Calu3 (cell line): Measurements from ENCODE around the gene FEN1. TPM values are rescaled to one million over a fixed set of nuclear protein-coding genes. Genes with fewer than 3 reads are reported as not detected.

Source experiments
- BruUV-seq: library from RNA; stranded (reverse); fragments of 400-500 nt; replicated peaks from 2 replicates; lab custom pipeline; 2021; lab: Mats Ljungman, UMichigan
- CTCF ChIA-PET: fragments of 300-600 bp; sonication (Branson Sonifier 250); formaldehyde crosslinking; loops from one replicate; lab custom pipeline; 2022; ENCODE audit warnings: antibody characterized with exemption; lab: Charles Lee
- DNase-seq: peaks from one replicate; pipeline ENCODE4 v3.0.0; 2022
- H3K27ac Mint-ChIP-seq: one replicate; pipeline ENCODE4 v1.8.0; 2022; ENCODE audit warnings: mixed read lengths; ENCODE audit not compliant: unreplicated experiment
- H3K27me3 Mint-ChIP-seq: one replicate; pipeline ENCODE4 v1.8.0; 2022; ENCODE audit warnings: mixed read lengths; ENCODE audit not compliant: unreplicated experiment
- H3K36me3 Mint-ChIP-seq: one replicate; pipeline ENCODE4 v1.8.0; 2022; ENCODE audit warnings: mild to moderate bottlenecking, moderate library complexity, mixed read lengths; ENCODE audit not compliant: insufficient read depth, unreplicated experiment
- H3K4me1 Mint-ChIP-seq: one replicate; pipeline ENCODE4 v1.8.0; 2022; ENCODE audit warnings: mild to moderate bottlenecking, low read depth, mixed read lengths; ENCODE audit not compliant: unreplicated experiment
- H3K4me3 Mint-ChIP-seq: one replicate; pipeline ENCODE4 v1.8.0; 2022; ENCODE audit warnings: mild to moderate bottlenecking, low read depth, moderate library complexity, mixed read lengths; ENCODE audit not compliant: unreplicated experiment
- H3K9me3 Mint-ChIP-seq: one replicate; pipeline ENCODE4 v1.8.0; 2022; ENCODE audit warnings: low read depth, mixed read lengths; ENCODE audit not compliant: unreplicated experiment
- CTCF ChIP-seq: fragments of 200-600 bp; IDR thresholded peaks from one replicate; pipeline ENCODE4 v1.8.0; 2022; ENCODE audit warnings: antibody characterized with exemption; ENCODE audit not compliant: unreplicated experiment
- intact Hi-C: fragments of 100-400 bp; cut with micrococcal nuclease; formaldehyde crosslinking; loops from one replicate; pipeline ENCODE4 v1.10.0; 2022; ENCODE audit not compliant: unreplicated experiment
- total RNA-seq: library from RNA; stranded (reverse); gene quantifications from 2 replicates; pipeline ENCODE4 v1.2.3, GENCODE V29; 2022

Gene FEN1
- total RNA-seq, 1 experiment from 2014 or later, result 72.4 TPM

- intact Hi-C loops, result no loop called here
- no peaks in the 10 kb centered on the region for H3K9me3 Mint-ChIP-seq
- H3K27ac Mint-ChIP-seq, result peak overlapping the region; percentile 94
- H3K36me3 Mint-ChIP-seq, result peaks cover 53% of the 10 kb centered on the region
- no peak for TF ChIP-seq CTCF
- BruUV-seq, result no TSS peak
- H3K4me3 Mint-ChIP-seq, result peak overlapping the region; percentile 99
- DNase-seq, result no peak
- H3K27me3 Mint-ChIP-seq, result no peaks in the 10 kb centered on the region
- CTCF ChIA-PET, result interaction anchor here (0.6 to 1.1 kb wide), 6 partner anchors 19 to 193 kb away, joined by 3 to 8 read pairs (median 4); partner anchors contain the start of genes FEN1 and TMEM258
- H3K4me1 Mint-ChIP-seq, result peaks cover 63% of the 10 kb centered on the region
These were observed 39.0 kb upstream of the FEN1 start for GRCh38 chr11:61753672-61754071.

DNA sequence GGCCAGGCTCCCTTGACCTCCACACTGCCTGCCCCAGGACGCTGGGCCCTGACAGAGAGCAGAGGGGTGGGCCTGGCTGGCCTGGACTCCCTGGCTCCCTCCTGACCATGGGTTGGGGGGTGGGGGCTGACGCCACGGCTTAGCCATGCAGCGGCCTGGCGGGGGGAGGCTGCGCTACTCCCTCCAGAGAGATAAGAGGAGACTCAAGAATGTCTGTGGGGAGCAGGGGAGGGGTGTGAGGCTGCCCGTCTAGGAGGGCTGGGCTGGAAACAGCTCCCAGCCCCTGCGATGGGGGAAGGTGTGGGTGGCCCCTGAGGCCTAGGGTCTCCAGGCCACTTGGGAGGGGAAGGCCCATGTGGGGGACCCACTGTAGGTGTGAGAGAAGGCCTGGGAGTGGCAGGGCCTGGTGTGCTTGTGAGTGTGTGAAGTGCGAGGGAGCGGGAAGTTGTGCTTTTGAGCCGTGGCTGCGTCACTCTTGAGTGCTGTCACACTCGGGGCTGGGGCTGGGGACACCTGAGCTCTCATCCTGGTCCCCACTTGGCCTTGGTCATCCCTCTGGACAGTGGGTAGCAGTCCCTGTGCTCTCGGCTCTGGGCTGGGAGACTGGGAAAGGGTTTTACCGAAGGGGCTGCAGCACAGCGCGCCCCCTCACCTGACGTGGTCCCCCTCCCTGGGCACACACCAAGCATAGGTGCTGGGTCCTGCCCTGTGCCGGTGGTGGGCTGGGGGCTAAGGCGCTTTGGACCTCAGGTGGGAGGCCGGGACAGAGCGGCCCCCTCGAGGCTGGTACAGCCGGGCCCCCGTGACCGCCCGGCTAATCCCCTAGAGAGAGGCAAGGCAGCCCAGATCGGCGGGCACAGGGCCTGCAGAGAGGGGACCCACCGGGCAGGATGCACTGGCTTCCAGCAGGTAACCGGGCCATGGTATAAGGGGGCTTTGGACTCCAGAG is 37.9 kb upstream of the FEN1 start:
- peaks cover 57% of the 10 kb centered on the region for H3K36me3 Mint-ChIP-seq
- no TSS peak for BruUV-seq
- peak; percentile 52 for DNase-seq
- intact Hi-C loops, result no loop called here
- no peak for TF ChIP-seq CTCF
- no peaks in the 10 kb centered on the region for H3K9me3 Mint-ChIP-seq
- CTCF ChIA-PET, result interaction anchor here (1.0 kb wide), 1 partner anchor 33 kb away, joined by 4 read pairs; no protein-coding TSS in a partner anchor
- no peaks in the 10 kb centered on the region for H3K27me3 Mint-ChIP-seq
- H3K27ac Mint-ChIP-seq, result peak overlapping the region; percentile 94
- peaks cover 74% of the 10 kb centered on the region for H3K4me1 Mint-ChIP-seq
- H3K4me3 Mint-ChIP-seq, result peak overlapping the region; percentile 99

- Mint-ChIP-seq H3K27me3 (no peaks in the 10 kb centered on the region), H3K27ac (peak overlapping the region; percentile 94), H3K36me3 (peaks cover 53% of the 10 kb centered on the region), H3K4me3 (peak overlapping the region; percentile 99), H3K4me1 (peaks cover 79% of the 10 kb centered on the region), H3K9me3 (no peaks in the 10 kb centered on the region)
- TF ChIP-seq CTCF, result no peak
- TSS peak; percentile 88 for BruUV-seq
- intact Hi-C loops, result no loop called here
- no peak for DNase-seq
- CTCF ChIA-PET, result interaction anchor here (1.6 to 2.2 kb wide), 2 partner anchors 11 to 36 kb away, joined by 5 to 15 read pairs; partner anchors contain the start of genes FEN1 and TMEM258
These were observed 36.6 kb upstream of the FEN1 start for GRCh38 chr11:61756147-61756451.

DNA sequence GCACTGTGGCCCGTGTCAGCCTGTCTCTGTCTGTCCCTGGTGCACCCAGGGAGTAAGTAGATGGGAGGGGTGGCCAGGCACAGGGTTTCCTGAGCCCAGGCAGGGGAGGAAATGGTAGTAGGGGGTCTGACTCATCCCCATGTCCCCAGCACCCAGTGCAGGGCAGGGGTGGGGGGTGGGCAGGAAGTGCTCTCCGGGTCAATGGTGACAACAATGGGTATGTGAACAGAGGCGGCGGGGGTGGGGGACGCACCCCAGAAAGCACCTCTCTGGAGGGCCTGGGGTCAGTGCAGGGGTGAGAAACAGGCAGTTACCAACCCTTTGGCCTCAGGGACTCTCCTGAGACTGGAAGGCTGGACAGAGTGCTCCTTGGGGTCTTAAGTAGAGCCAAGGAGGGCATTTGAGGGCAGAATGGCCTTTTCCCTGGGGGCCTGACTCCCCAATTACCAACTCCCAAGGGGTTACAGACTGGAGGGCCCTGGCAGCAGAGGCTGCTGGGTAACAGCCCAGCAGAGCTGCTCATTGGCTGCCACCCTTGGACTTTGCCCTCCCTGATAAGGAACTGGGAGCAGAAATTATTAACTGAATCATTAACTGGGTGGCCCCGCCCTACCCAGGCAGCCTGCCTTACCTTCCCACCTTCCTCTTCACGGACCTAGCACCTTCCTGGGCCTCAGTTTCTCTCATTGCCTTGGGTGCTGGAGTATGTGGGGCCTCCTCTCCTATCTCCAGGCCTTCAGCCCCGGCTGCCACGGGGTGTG is 36.1 kb upstream of the FEN1 start:
- Mint-ChIP-seq H3K4me1 (peaks cover 79% of the 10 kb centered on the region), H3K27ac (peak overlapping the region; percentile 94), H3K9me3 (no peaks in the 10 kb centered on the region), H3K36me3 (peaks cover 53% of the 10 kb centered on the region), H3K4me3 (peak overlapping the region; percentile 99), H3K27me3 (no peaks in the 10 kb centered on the region)
- TF ChIP-seq CTCF, result no peak
- no TSS peak for BruUV-seq
- intact Hi-C loops, result no loop called here
- CTCF ChIA-PET, result interaction anchor here (1.5 to 2.2 kb wide), 4 partner anchors 10 to 36 kb away, joined by 5 to 15 read pairs (median 6); partner anchors contain the start of genes FEN1 and TMEM258
- peak; percentile 89 for DNase-seq
